SK-N-SH (cell line): ENCODE results near the gene SMCO2. TPM values are rescaled to one million over a fixed set of nuclear protein-coding genes. Genes with fewer than 3 reads are reported as not detected.

Experiments used
- CTCF ChIA-PET: fragments of 300-600, 350-600 bp; formaldehyde crosslinking; extraction: SDS; loops from one replicate; lab custom pipeline; 2021; lab: Yijun Ruan, JAX
- POLR2A ChIA-PET: fragments of 350-600 bp; sonication (Branson Sonifier 250); formaldehyde crosslinking; extraction: SDS; loops from one replicate; lab custom pipeline; 2020; ENCODE audit warnings: antibody characterized with exemption, inconsistent platforms; lab: Yijun Ruan, JAX
- DNase-seq: peaks from one replicate; pipeline ENCODE4 v3.0.0; 2012
- H2AFZ ChIP-seq: fragments of 200-600 bp; sonication (generic); 2 replicates; pipeline ENCODE4 v1.8.1; 2016; ENCODE audit warnings: antibody characterized with exemption, mild to moderate bottlenecking, low read depth
- H3F3A ChIP-seq: fragments of 200-600 bp; sonication (generic); replicated peaks from 2 replicates; pipeline ENCODE3; 2016; ENCODE audit warnings: antibody characterized with exemption, mild to moderate bottlenecking; ENCODE audit not compliant: insufficient read depth
- H3K27ac ChIP-seq, 2 experiments: fragments of 200-500 bp in 1 of 2; fragments of 200-600 bp in 1 of 2; sonication (Bioruptor generic) in 1 of 2; sonication (generic), shearing (Covaris generic) in 1 of 2; 2 replicates each; pipeline versions ENCODE4 v1.5.1 to v1.6.1; 2014 to 2016; ENCODE audit warnings: low read depth in 2 of 2, inconsistent platforms in 1 of 2, low read length in 1 of 2, mild to moderate bottlenecking in 1 of 2, mixed read lengths in 1 of 2
- H3K27me3 ChIP-seq: fragments of 200-600 bp; sonication (generic), shearing (Covaris generic); 2 replicates; pipeline ENCODE4 v1.6.1; 2016; ENCODE audit warnings: mixed run types; ENCODE audit not compliant: insufficient read depth
- H3K36me3 ChIP-seq, 2 experiments: fragments of 200-500 bp in 1 of 2; fragments of 200-600 bp in 1 of 2; sonication (Bioruptor generic) in 1 of 2; sonication (generic) in 1 of 2; replicated peaks in 1 of 2; 2 replicates each; pipeline versions ENCODE3 to v1.5.1; 2014 to 2016; ENCODE audit warnings: low read length in 1 of 2, mild to moderate bottlenecking in 1 of 2; ENCODE audit not compliant: insufficient read depth in 2 of 2, control insufficient read depth in 1 of 2
- H3K4me1 ChIP-seq, 2 experiments: fragments of 200-500 bp in 1 of 2; fragments of 200-600 bp in 1 of 2; sonication (Bioruptor generic) in 1 of 2; sonication (generic), shearing (Covaris generic) in 1 of 2; 2 replicates each; pipeline versions ENCODE4 v1.5.1 to v1.6.1; 2014 to 2016; ENCODE audit warnings: low read depth in 1 of 2, low read length in 1 of 2, mixed run types in 1 of 2; ENCODE audit not compliant: insufficient read depth in 2 of 2, control insufficient read depth in 1 of 2
- H3K4me2 ChIP-seq: fragments of 200-600 bp; sonication (generic), shearing (Covaris generic); 2 replicates; pipeline ENCODE4 v1.6.1; 2017; ENCODE audit warnings: mixed run types
- H3K4me3 ChIP-seq, 2 experiments: fragments of 200-500 bp in 1 of 2; fragments of 200-600 bp in 1 of 2; sonication (Bioruptor generic) in 1 of 2; sonication (generic), shearing (Covaris generic) in 1 of 2; 2 replicates each; pipeline versions ENCODE4 v1.5.1 to v1.8.1; 2014 to 2016; ENCODE audit warnings: low read depth in 2 of 2, inconsistent platforms in 1 of 2, low read length in 1 of 2, mild to moderate bottlenecking in 1 of 2, mixed read lengths in 1 of 2, moderate library complexity in 1 of 2
- H3K79me2 ChIP-seq: fragments of 200-600 bp; sonication (generic); 2 replicates; pipeline ENCODE4 v1.8.1; 2017; ENCODE audit warnings: mild to moderate bottlenecking; ENCODE audit not compliant: insufficient read depth
- H3K9ac ChIP-seq: fragments of 200-600 bp; sonication (generic); 2 replicates; pipeline ENCODE4 v1.6.1; 2017; ENCODE audit warnings: mixed run types
- H3K9me2 ChIP-seq: fragments of 200-600 bp; sonication (generic); 2 replicates; pipeline ENCODE4 v1.6.1; 2017; ENCODE audit warnings: mixed run types
- H3K9me3 ChIP-seq: fragments of 200-600 bp; sonication (generic); 2 replicates; pipeline ENCODE4 v1.6.1; 2017; ENCODE audit warnings: mixed run types, mild to moderate bottlenecking, moderate library complexity
- H4K20me1 ChIP-seq: fragments of 200-600 bp; sonication (generic); 2 replicates; pipeline ENCODE4 v1.6.1; 2017; ENCODE audit warnings: mild to moderate bottlenecking, mixed run types; ENCODE audit not compliant: insufficient read depth
- CHD2 ChIP-seq: fragments of 150-350 bp; IDR thresholded peaks from 2 replicates; pipeline ENCODE4 v1.6.1; 2018; ENCODE audit warnings: low read length; ENCODE audit not compliant: partially characterized antibody
- ELF1 ChIP-seq: IDR thresholded peaks from 2 replicates; pipeline ENCODE4 v1.4.0; 2012
- EP300 ChIP-seq, 2 experiments: IDR thresholded peaks; 2 replicates each; pipeline versions ENCODE4 v1.4.0 to v1.6.1; 2012; ENCODE audit warnings: borderline replicate concordance in 1 of 2, low read depth in 1 of 2, low read length in 1 of 2
- FOXJ3 ChIP-seq: sonication (generic); formaldehyde crosslinking; IDR thresholded peaks from 2 replicates; pipeline ENCODE4 v1.5.1; 2020; ENCODE audit warnings: mild to moderate bottlenecking, missing genetic modification reagents
- GABPA ChIP-seq: IDR thresholded peaks from 2 replicates; pipeline ENCODE4 v1.4.0; 2012; ENCODE audit warnings: low read depth, mild to moderate bottlenecking
- GATA2 ChIP-seq: sonication (generic); formaldehyde crosslinking; IDR thresholded peaks from 2 replicates; pipeline ENCODE4 v1.5.0; 2020; ENCODE audit warnings: mild to moderate bottlenecking, missing genetic modification reagents
- MEF2A ChIP-seq: IDR thresholded peaks from 2 replicates; pipeline ENCODE4 v1.4.0; 2012; ENCODE audit warnings: low read depth, borderline replicate concordance
- NRF1 ChIP-seq: IDR thresholded peaks from 2 replicates; pipeline ENCODE4 v1.6.1; 2012; ENCODE audit warnings: low read depth, mild to moderate bottlenecking, low read length
- POLR2AphosphoS5 ChIP-seq: IDR thresholded peaks from 2 replicates; pipeline ENCODE4 v1.6.1; 2012; ENCODE audit warnings: low read depth, low read length
- RAD21 ChIP-seq: IDR thresholded peaks from 2 replicates; pipeline ENCODE4 v1.6.1; 2012; ENCODE audit warnings: mild to moderate bottlenecking, low read length
- SIN3A ChIP-seq: IDR thresholded peaks from 2 replicates; pipeline ENCODE4 v1.6.1; 2012; ENCODE audit warnings: low read depth, mild to moderate bottlenecking, low read length, moderate library complexity, borderline replicate concordance
- TAF1 ChIP-seq: IDR thresholded peaks from 2 replicates; pipeline ENCODE4 v1.6.1; 2012; ENCODE audit warnings: low read depth, mild to moderate bottlenecking, low read length, moderate library complexity, borderline replicate concordance
- TEAD4 ChIP-seq: IDR thresholded peaks from 2 replicates; pipeline ENCODE4 v1.4.0; 2012; ENCODE audit warnings: mild to moderate bottlenecking, borderline replicate concordance; ENCODE audit not compliant: insufficient read depth
- WGBS: methylation state at CpG from one replicate; pipeline ENCODE4 v1.1.6; 2017; ENCODE audit warnings: low lambda C conversion rate; 5-methylcytosine and 5-hydroxymethylcytosine counted together
- polyA plus RNA-seq, 3 experiments: library from polyadenylated mRNA; depleted of rRNA; stranded (reverse); fragments of >200 nt; gene quantifications; 2 replicates each; pipeline ENCODE4 v1.2.3, GENCODE V29; 2012
- TF ChIP-seq, protein P1 (sequence below): IDR thresholded peaks from 2 replicates; pipeline ENCODE4 v1.4.0; 2012; ENCODE audit warnings: low read depth, borderline replicate concordance
- TF ChIP-seq, protein P2 (sequence below): IDR thresholded peaks from 2 replicates; pipeline ENCODE4; 2012
- TF ChIP-seq, protein P3 (sequence below): IDR thresholded peaks from 2 replicates; pipeline ENCODE4 v1.6.1; 2012; ENCODE audit warnings: mild to moderate bottlenecking, low read depth, low read length, moderate library complexity

Gene SMCO2
- polyA plus RNA-seq, 1 of the 3 experiments (the other 2 are of a cell fraction) = 0.21 TPM

DNA sequence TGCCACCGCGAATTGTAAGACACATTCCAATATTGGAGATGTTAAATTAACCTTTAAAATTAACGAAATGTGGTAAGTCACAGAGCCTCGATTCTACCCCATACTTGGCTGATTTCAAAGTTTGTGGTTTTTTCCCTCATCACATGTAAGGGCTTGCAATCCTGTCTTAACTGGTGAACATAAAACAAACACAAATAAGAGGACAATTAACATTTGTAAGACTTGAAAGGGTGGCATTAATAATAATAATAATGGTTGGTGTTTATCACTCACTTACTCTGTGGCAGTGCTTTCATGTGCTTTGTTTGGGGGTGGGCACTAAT, 104.1 kb downstream of the SMCO2 start:
- no peaks in the 10 kb centered on the region for H3K27me3 ChIP-seq
- no peaks in the 10 kb centered on the region for H3K9me2 ChIP-seq
- peaks cover 43% of the 10 kb centered on the region for H3F3A ChIP-seq
- TF ChIP-seq, protein P1, sequence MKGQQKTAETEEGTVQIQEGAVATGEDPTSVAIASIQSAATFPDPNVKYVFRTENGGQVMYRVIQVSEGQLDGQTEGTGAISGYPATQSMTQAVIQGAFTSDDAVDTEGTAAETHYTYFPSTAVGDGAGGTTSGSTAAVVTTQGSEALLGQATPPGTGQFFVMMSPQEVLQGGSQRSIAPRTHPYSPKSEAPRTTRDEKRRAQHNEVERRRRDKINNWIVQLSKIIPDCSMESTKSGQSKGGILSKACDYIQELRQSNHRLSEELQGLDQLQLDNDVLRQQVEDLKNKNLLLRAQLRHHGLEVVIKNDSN = no peak
- TF ChIP-seq, protein P2, sequence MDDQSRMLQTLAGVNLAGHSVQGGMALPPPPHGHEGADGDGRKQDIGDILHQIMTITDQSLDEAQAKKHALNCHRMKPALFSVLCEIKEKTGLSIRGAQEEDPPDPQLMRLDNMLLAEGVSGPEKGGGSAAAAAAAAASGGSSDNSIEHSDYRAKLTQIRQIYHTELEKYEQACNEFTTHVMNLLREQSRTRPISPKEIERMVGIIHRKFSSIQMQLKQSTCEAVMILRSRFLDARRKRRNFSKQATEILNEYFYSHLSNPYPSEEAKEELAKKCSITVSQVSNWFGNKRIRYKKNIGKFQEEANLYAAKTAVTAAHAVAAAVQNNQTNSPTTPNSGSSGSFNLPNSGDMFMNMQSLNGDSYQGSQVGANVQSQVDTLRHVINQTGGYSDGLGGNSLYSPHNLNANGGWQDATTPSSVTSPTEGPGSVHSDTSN = no peak
- TF ChIP-seq, protein P3, sequence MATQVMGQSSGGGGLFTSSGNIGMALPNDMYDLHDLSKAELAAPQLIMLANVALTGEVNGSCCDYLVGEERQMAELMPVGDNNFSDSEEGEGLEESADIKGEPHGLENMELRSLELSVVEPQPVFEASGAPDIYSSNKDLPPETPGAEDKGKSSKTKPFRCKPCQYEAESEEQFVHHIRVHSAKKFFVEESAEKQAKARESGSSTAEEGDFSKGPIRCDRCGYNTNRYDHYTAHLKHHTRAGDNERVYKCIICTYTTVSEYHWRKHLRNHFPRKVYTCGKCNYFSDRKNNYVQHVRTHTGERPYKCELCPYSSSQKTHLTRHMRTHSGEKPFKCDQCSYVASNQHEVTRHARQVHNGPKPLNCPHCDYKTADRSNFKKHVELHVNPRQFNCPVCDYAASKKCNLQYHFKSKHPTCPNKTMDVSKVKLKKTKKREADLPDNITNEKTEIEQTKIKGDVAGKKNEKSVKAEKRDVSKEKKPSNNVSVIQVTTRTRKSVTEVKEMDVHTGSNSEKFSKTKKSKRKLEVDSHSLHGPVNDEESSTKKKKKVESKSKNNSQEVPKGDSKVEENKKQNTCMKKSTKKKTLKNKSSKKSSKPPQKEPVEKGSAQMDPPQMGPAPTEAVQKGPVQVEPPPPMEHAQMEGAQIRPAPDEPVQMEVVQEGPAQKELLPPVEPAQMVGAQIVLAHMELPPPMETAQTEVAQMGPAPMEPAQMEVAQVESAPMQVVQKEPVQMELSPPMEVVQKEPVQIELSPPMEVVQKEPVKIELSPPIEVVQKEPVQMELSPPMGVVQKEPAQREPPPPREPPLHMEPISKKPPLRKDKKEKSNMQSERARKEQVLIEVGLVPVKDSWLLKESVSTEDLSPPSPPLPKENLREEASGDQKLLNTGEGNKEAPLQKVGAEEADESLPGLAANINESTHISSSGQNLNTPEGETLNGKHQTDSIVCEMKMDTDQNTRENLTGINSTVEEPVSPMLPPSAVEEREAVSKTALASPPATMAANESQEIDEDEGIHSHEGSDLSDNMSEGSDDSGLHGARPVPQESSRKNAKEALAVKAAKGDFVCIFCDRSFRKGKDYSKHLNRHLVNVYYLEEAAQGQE = no peak
- TF ChIP-seq TEAD4 (no peak), SIN3A (no peak), CHD2 (no peak), RAD21 (no peak), POLR2AphosphoS5 (no peak), NRF1 (no peak), GATA2 (CRISPR knock-in tag) (no peak), GABPA (no peak), MEF2A (no peak), ELF1 (no peak), TAF1 (no peak), FOXJ3 (CRISPR knock-in tag) (no peak), EP300 (IDR thresholded peaks at IDR 0.05; ENCODE audit: borderline replicate concordance in 1 of 2, low read depth in 1 of 2, low read length in 1 of 2) (no peak)
- POLR2A ChIA-PET = no interaction called here
- peaks cover 16 to 54% of the 10 kb centered on the region in 2 experiments for H3K4me1 ChIP-seq
- 95% methylated on average over 4 of the region's 4 CpGs for WGBS
- DNase-seq = no peak
- peak overlapping the region; percentile 72; the same call in 1 of the 2 replicates for H3K4me2 ChIP-seq
- H3K36me3 ChIP-seq = peaks cover 4 to 11% of the 10 kb centered on the region in 2 experiments
- no peaks in the 10 kb centered on the region for H3K9me3 ChIP-seq
- no peak overlapping the region for H2AFZ ChIP-seq
- peak overlapping the region; percentile 77 to 99; a peak in 3 of 4 replicates for H3K27ac ChIP-seq
- H4K20me1 ChIP-seq = no peaks in the 10 kb centered on the region
- H3K4me3 ChIP-seq = no peak overlapping the region
- peaks cover 98% of the 10 kb centered on the region for H3K79me2 ChIP-seq
- peak overlapping the region; percentile 71; the same call in 1 of the 2 replicates for H3K9ac ChIP-seq
- CTCF ChIA-PET = interaction anchor here (1.4 kb wide), 1 partner anchor 114 kb away, joined by 4 read pairs; no protein-coding TSS in a partner anchor
